Measurements from ENCODE around the gene SLTM. TPM values are rescaled to one million over a fixed set of nuclear protein-coding genes. Genes with fewer than 3 reads are reported as not detected.

SLTM gene
- total RNA-seq, 6 donors from 2014 or later = 77.2 to 261 (median 100) TPM

GRCh38 chr15:58916962-58917361 is 16.5 kb downstream of the SLTM start:
- ATAC-seq (ENCODE audit: low FRiP score in 2 of 2) (no peak), DNase-seq (no peak)
- H3K27ac ChIP-seq = no peak overlapping the region
- H3K9me3 ChIP-seq = no peaks in the 10 kb centered on the region
- H3K36me3 ChIP-seq = peaks cover 0 to 68% (median 14%) of the 10 kb centered on the region in 4 donors
- H3K4me3 ChIP-seq = no peak overlapping the region
- H3K27me3 ChIP-seq = no peaks in the 10 kb centered on the region
- H3K4me1 ChIP-seq = peaks cover 7 to 13% (median 9%) of the 10 kb centered on the region in 4 donors
- TF ChIP-seq, protein P1, sequence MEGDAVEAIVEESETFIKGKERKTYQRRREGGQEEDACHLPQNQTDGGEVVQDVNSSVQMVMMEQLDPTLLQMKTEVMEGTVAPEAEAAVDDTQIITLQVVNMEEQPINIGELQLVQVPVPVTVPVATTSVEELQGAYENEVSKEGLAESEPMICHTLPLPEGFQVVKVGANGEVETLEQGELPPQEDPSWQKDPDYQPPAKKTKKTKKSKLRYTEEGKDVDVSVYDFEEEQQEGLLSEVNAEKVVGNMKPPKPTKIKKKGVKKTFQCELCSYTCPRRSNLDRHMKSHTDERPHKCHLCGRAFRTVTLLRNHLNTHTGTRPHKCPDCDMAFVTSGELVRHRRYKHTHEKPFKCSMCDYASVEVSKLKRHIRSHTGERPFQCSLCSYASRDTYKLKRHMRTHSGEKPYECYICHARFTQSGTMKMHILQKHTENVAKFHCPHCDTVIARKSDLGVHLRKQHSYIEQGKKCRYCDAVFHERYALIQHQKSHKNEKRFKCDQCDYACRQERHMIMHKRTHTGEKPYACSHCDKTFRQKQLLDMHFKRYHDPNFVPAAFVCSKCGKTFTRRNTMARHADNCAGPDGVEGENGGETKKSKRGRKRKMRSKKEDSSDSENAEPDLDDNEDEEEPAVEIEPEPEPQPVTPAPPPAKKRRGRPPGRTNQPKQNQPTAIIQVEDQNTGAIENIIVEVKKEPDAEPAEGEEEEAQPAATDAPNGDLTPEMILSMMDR (IDR thresholded peaks at IDR 0.05) = no peak
- TF ChIP-seq EP300 (IDR thresholded peaks at IDR 0.05) (no peak), POLR2A (IDR thresholded peaks at IDR 0.05) (no peak), POLR2AphosphoS5 (IDR thresholded peaks at IDR 0.05) (no peak)
- WGBS, 2 donors = 93 to 96% methylated on average over 2 of the region's 2 CpGs

GRCh38 chr15:58910456-58910855 is 23.0 kb downstream of the SLTM start:
- ATAC-seq (ENCODE audit: low FRiP score in 2 of 2) = no peak
- peaks cover 0 to 83% (median 15%) of the 10 kb centered on the region in 4 donors for H3K36me3 ChIP-seq
- 86 to 92% methylated on average over 4 of the region's 4 CpGs for WGBS, 2 donors
- H3K27me3 ChIP-seq = no peaks in the 10 kb centered on the region
- no peak for DNase-seq
- peaks cover 0 to 2% (median 0%) of the 10 kb centered on the region in 4 donors for H3K4me1 ChIP-seq
- no peak overlapping the region for H3K4me3 ChIP-seq
- TF ChIP-seq, protein P1 (IDR thresholded peaks at IDR 0.05) = no peak
- TF ChIP-seq POLR2A (IDR thresholded peaks at IDR 0.05) = no peak
- no peak for TF ChIP-seq EP300 (IDR thresholded peaks at IDR 0.05)
- TF ChIP-seq POLR2AphosphoS5 (IDR thresholded peaks at IDR 0.05) = no peak
- H3K27ac ChIP-seq = no peak overlapping the region
- no peaks in the 10 kb centered on the region for H3K9me3 ChIP-seq

- Histone ChIP-seq H3K36me3 (peaks cover 0 to 83% (median 16%) of the 10 kb centered on the region in 4 donors), H3K4me3 (no peak overlapping the region), H3K27ac (no peak overlapping the region), H3K27me3 (no peaks in the 10 kb centered on the region), H3K9me3 (no peaks in the 10 kb centered on the region), H3K4me1 (peaks cover 0 to 2% (median 0%) of the 10 kb centered on the region in 4 donors)
- DNase-seq (no peak), ATAC-seq (ENCODE audit: low FRiP score in 2 of 2) (no peak)
- TF ChIP-seq, protein P1 (IDR thresholded peaks at IDR 0.05) = no peak
- no peak for TF ChIP-seq POLR2A (IDR thresholded peaks at IDR 0.05)
- no peak for TF ChIP-seq EP300 (IDR thresholded peaks at IDR 0.05)
- no peak for TF ChIP-seq POLR2AphosphoS5 (IDR thresholded peaks at IDR 0.05)
- WGBS, 2 donors = 91 to 95% methylated on average over 1 of the region's 1 CpG
Measured at GRCh38 chr15:58909616-58910015, 23.9 kb downstream of the SLTM start.

- no peak for DNase-seq
- Histone ChIP-seq H3K27ac (no peak overlapping the region), H3K9me3 (no peaks in the 10 kb centered on the region), H3K27me3 (no peaks in the 10 kb centered on the region), H3K36me3 (peaks cover 0 to 76% (median 16%) of the 10 kb centered on the region in 4 donors), H3K4me1 (peaks cover 0 to 2% (median 0%) of the 10 kb centered on the region in 4 donors), H3K4me3 (no peak overlapping the region)
- 95 to 96% methylated on average over 6 of the region's 6 CpGs for WGBS, 2 donors
- ATAC-seq (ENCODE audit: low FRiP score in 2 of 2) = no peak
- no peak for TF ChIP-seq POLR2AphosphoS5 (IDR thresholded peaks at IDR 0.05)
Measured at GRCh38 chr15:58908550-58909309, 24.7 kb downstream of the SLTM start.

DNA sequence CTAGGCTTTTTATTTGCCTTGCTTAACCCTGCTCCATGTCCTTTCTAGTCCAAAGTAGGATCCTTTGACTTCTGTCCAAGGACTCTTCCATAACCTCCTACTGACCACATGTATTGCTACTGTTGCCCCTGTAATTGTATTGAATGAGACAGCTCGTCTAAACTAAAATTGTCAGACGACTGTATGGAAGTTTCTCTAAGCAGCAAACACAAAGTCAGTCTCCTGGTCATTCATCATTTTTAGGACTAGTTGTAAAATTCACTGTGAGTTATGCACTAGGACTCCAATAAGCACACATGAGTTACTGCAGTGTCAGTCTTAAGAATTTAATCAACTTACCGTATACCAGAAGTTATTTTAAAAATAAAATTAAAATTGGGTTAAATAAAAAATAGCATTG is 32.8 kb downstream of the SLTM start:
- ATAC-seq (ENCODE audit: low FRiP score in 2 of 2) (no peak), DNase-seq (no peak)
- no peaks in the 10 kb centered on the region for H3K9me3 ChIP-seq
- WGBS, 2 donors = 78 to 88% methylated on average over 3 of the region's 3 CpGs
- H3K4me1 ChIP-seq = no peaks in the 10 kb centered on the region
- no peaks in the 10 kb centered on the region for H3K27me3 ChIP-seq
- peaks cover 7 to 62% (median 41%) of the 10 kb centered on the region in 4 donors for H3K36me3 ChIP-seq
- TF ChIP-seq POLR2AphosphoS5 (IDR thresholded peaks at IDR 0.05) (no peak), EP300 (IDR thresholded peaks at IDR 0.05) (no peak), POLR2A (IDR thresholded peaks at IDR 0.05) (no peak)
- TF ChIP-seq, protein P1 (IDR thresholded peaks at IDR 0.05) = no peak
- no peak overlapping the region for H3K4me3 ChIP-seq
- no peak overlapping the region for H3K27ac ChIP-seq

All from upper lobe of left lung (tissue), 6 donors.